ENCODE measurements around the gene IPO4. TPM values are rescaled to one million over a fixed set of nuclear protein-coding genes. Genes with fewer than 3 reads are reported as not detected.

Gene IPO4
- total and polyA plus RNA-seq, 2 of the 13 experiments (the other 11 are each of a cell fraction or from before 2014, with no cell fraction given), result 39.0 to 179 TPM

DNA sequence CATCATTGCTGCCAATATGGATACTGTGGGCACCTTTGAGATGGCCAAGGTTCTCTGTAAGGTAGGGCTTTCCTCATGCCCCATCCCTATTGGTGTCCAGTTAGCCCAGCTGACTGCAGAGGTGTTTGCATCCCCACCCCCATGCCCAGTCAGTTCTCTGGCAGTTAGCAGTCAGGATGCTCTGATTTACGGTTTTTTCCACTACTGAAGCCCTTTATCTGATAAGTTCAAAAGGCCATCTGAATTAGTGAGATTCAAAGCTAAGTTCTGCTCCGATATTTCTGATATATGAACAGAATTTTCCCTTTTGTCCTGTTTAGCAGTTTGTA is 44.9 kb upstream of the IPO4 start:
- POLR2A ChIA-PET, result interaction anchor here (1.7 to 18.0 kb wide), 6 partner anchors 8 to 140 kb away, joined by 5 to 850 read pairs (median 42); partner anchors contain the start of genes CHMP4A, CIDEB, DHRS1 and LTB4R
- TF ChIP-seq GZF1 (CRISPR knock-in tag; IDR thresholded peaks at IDR 0.05) (no peak), ZNF660 (CRISPR knock-in tag; IDR thresholded peaks at IDR 0.05; ENCODE audit: borderline replicate concordance, low read depth) (no peak), NFYC (CRISPR knock-in tag; IDR thresholded peaks at IDR 0.05) (peak; percentile 33; the same call in 1 of the 2 replicates), TEAD3 (CRISPR knock-in tag; optimal IDR thresholded peaks at IDR 0.05; ENCODE audit: borderline replicate concordance) (peak; percentile 44), ZNF878 (CRISPR knock-in tag; IDR thresholded peaks at IDR 0.05) (no peak), NR2F6 (IDR thresholded peaks at IDR 0.05) (no peak), NR2F6 (CRISPR knock-in tag; IDR thresholded peaks at IDR 0.05) (no peak), ZNF496 (CRISPR knock-in tag; IDR thresholded peaks at IDR 0.05; ENCODE audit: insufficient replicate concordance) (no peak), RORA (CRISPR knock-in tag; IDR thresholded peaks at IDR 0.05) (no peak), MLLT10 (CRISPR knock-in tag; IDR thresholded peaks at IDR 0.05) (no peak), BCL6 (CRISPR knock-in tag; IDR thresholded peaks at IDR 0.05) (no peak), ZNF317 (CRISPR knock-in tag; IDR thresholded peaks at IDR 0.05) (no peak), NRL (CRISPR knock-in tag; IDR thresholded peaks at IDR 0.05; ENCODE audit: borderline replicate concordance) (no peak), POLR2A (IDR thresholded peaks at IDR 0.05; ENCODE audit: insufficient read depth in 1 of 2, low read depth in 2 of 2, low read length in 2 of 2) (no peak), HNF4G (IDR thresholded peaks at IDR 0.05; ENCODE audit: borderline replicate concordance, low read depth, low read length) (peak; percentile 40; the same call in 1 of the 2 replicates), HNF4G (CRISPR knock-in tag; IDR thresholded peaks at IDR 0.05; ENCODE audit: borderline replicate concordance, low read depth) (no peak), PCBP2 (optimal IDR thresholded peaks at IDR 0.05; ENCODE audit: low read depth, low read length, poor library complexity, severe bottlenecking) (peak; percentile 48), TCF12 (IDR thresholded peaks at IDR 0.05) (no peak), TCF12 (CRISPR knock-in tag; IDR thresholded peaks at IDR 0.05) (no peak)
- TF ChIP-seq, protein P1, sequence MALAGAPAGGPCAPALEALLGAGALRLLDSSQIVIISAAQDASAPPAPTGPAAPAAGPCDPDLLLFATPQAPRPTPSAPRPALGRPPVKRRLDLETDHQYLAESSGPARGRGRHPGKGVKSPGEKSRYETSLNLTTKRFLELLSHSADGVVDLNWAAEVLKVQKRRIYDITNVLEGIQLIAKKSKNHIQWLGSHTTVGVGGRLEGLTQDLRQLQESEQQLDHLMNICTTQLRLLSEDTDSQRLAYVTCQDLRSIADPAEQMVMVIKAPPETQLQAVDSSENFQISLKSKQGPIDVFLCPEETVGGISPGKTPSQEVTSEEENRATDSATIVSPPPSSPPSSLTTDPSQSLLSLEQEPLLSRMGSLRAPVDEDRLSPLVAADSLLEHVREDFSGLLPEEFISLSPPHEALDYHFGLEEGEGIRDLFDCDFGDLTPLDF (CRISPR knock-in tag; IDR thresholded peaks at IDR 0.05), result no peak
- TF ChIP-seq, protein P2, sequence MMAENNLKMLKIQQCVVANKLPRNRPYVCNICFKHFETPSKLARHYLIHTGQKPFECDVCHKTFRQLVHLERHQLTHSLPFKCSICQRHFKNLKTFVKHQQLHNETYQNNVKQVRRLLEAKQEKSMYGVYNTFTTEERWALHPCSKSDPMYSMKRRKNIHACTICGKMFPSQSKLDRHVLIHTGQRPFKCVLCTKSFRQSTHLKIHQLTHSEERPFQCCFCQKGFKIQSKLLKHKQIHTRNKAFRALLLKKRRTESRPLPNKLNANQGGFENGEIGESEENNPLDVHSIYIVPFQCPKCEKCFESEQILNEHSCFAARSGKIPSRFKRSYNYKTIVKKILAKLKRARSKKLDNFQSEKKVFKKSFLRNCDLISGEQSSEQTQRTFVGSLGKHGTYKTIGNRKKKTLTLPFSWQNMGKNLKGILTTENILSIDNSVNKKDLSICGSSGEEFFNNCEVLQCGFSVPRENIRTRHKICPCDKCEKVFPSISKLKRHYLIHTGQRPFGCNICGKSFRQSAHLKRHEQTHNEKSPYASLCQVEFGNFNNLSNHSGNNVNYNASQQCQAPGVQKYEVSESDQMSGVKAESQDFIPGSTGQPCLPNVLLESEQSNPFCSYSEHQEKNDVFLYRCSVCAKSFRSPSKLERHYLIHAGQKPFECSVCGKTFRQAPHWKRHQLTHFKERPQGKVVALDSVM (CRISPR knock-in tag; IDR thresholded peaks at IDR 0.05), result no peak
- TF ChIP-seq, protein P3, sequence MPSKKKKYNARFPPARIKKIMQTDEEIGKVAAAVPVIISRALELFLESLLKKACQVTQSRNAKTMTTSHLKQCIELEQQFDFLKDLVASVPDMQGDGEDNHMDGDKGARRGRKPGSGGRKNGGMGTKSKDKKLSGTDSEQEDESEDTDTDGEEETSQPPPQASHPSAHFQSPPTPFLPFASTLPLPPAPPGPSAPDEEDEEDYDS (CRISPR knock-in tag; IDR thresholded peaks at IDR 0.05), result 0 out of 2 replicates have a peak, but pooled peaks have one; percentile 13
- TF ChIP-seq, protein P4, sequence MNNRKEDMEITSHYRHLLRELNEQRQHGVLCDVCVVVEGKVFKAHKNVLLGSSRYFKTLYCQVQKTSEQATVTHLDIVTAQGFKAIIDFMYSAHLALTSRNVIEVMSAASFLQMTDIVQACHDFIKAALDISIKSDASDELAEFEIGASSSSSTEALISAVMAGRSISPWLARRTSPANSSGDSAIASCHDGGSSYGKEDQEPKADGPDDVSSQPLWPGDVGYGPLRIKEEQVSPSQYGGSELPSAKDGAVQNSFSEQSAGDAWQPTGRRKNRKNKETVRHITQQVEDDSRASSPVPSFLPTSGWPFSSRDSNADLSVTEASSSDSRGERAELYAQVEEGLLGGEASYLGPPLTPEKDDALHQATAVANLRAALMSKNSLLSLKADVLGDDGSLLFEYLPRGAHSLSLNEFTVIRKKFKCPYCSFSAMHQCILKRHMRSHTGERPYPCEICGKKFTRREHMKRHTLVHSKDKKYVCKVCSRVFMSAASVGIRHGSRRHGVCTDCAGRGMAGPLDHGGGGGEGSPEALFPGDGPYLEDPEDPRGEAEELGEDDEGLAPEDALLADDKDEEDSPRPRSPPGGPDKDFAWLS (CRISPR knock-in tag; IDR thresholded peaks at IDR 0.05; ENCODE audit: borderline replicate concordance), result no peak

More for the DNA sequence above, 44.9 kb upstream of the IPO4 start:
- Histone ChIP-seq H3K79me2 (ENCODE audit: insufficient read depth, low read length) (peaks cover 53% of the 10 kb centered on the region), H3K36me3 (replicated peaks in 1 of 2; ENCODE audit: control insufficient read depth in 1 of 2, insufficient read depth in 2 of 2, low read length in 2 of 2) (peaks cover 26 to 48% of the 10 kb centered on the region in 2 experiments), H3K4me2 (ENCODE audit: low read depth, low read length) (peak overlapping the region; percentile 96), H3K27ac (ENCODE audit: extremely low read length, insufficient read depth, low read length) (peak overlapping the region; percentile 84), H3K27me3 (ENCODE audit: control insufficient read depth in 1 of 2, insufficient read depth in 2 of 2, low read length in 2 of 2) (peaks cover 0 to 4% of the 10 kb centered on the region in 2 experiments; a peak in 1 of 5 replicates), H3K4me3 (replicated peaks in 1 of 3; ENCODE audit: insufficient read depth in 1 of 3, low read depth in 2 of 3, low read length in 3 of 3) (peak overlapping the region; percentile 83 to 91 (median 85)), H3K9ac (ENCODE audit: insufficient read depth, low read depth, low read length) (peak overlapping the region; percentile 91), H2AFZ (ENCODE audit: low read length) (no peak overlapping the region), H3K9me3 (ENCODE audit: low read length) (no peaks in the 10 kb centered on the region), H3K4me1 (ENCODE audit: insufficient read depth, low read length) (peaks cover 44% of the 10 kb centered on the region), H4K20me1 (ENCODE audit: insufficient read depth, low read length) (peaks cover 7% of the 10 kb centered on the region; the same call in 1 of the 2 replicates)
- intact Hi-C loops (cut with micrococcal nuclease; ENCODE audit: unreplicated experiment), result loop anchor here (2.0 to 10.0 kb wide), 2 partner anchors 45 to 1191 kb away; partner anchors contain the start of gene IPO4
- 49% methylated on average over 2 of the region's 2 CpGs for WGBS (ENCODE audit: low lambda C conversion rate)
- CTCF ChIA-PET (ENCODE audit: low intra/inter-chr PET ratio, low total read pairs), result no interaction called here
- DNase-seq (ENCODE audit: low spot score) (peak; percentile 64), FAIRE-seq (no peak), ATAC-seq (peak; percentile 29)
- in situ Hi-C loops (cut with HindIII; ENCODE audit: extremely low pct_ligation_motif_present, low pct_unique_long_range_greater_than_20kb), result no loop called here
- no TSS peak for BruUV-seq (replicated peaks)

Measured in HepG2 (cell line).